Right lung (tissue), 5 donors: ENCODE measurements around the gene SPIRE1. TPM values are rescaled to one million over a fixed set of nuclear protein-coding genes. Genes with fewer than 3 reads are reported as not detected.
"Not testable (repeated sequence)": the region's sequence is repeated elsewhere in the genome, so short reads cannot be mapped to it uniquely, and the experiment has no call there.

Experiments used
- DNase-seq, 2 donors: peaks; one replicate each; pipeline ENCODE4 v3.0.0-alpha.2; 2013
- polyA plus RNA-seq, 5 donors: library from polyadenylated mRNA; unstranded; fragments of 120-200 nt; gene quantifications; one replicate each; pipeline versions ENCODE4 v1.2.1 to v1.2.3, GENCODE V29; 2013; ENCODE audit warnings: inconsistent platforms in 1 of 5, low replicate concordance in 1 of 5; ENCODE audit not compliant: insufficient read length in 5 of 5, insufficient read depth in 1 of 5

SPIRE1 gene
- polyA plus RNA-seq, 5 donors = 11.2 to 15.2 (median 14.3) TPM

DNA sequence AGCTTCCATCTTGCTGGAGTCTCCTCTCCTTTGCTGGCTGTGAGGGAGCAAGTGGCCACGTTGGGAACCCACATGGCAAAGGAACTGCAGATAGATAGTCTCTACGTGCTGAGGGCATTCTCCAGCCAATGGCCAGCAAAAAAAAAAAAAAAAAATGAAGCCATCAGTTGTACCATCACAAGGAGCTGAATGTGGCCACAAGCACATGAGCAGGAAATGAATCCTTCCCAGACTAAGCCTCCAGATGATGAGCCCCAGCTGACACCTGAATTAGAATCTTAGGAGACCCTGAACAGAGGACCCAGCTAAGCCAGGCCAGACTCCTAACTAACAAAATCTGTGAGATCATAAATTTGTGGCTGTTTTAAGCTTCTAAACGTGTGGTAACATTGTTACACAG lies 57.9 kb downstream of the SPIRE1 start:
- no peak for DNase-seq

DNA sequence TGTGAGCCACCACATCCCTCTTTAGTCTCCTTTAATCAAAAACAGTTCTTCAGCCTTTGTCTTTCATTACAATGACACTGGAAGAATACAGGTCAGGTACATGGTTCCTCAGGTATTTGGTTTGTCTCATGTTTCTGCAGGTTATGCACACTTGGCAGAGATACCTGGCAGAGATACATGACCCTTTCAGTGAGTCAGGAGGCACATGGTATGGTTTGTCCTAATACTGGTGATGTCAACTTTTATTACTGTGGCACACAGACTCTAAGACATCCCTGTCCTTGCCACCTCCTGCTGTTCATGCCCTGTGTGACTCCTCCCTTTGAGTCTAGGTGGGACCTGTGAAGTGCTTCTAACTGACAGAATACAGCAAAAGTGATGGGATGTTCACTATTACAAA lies 58.4 kb downstream of the SPIRE1 start:
- no peak for DNase-seq

DNA sequence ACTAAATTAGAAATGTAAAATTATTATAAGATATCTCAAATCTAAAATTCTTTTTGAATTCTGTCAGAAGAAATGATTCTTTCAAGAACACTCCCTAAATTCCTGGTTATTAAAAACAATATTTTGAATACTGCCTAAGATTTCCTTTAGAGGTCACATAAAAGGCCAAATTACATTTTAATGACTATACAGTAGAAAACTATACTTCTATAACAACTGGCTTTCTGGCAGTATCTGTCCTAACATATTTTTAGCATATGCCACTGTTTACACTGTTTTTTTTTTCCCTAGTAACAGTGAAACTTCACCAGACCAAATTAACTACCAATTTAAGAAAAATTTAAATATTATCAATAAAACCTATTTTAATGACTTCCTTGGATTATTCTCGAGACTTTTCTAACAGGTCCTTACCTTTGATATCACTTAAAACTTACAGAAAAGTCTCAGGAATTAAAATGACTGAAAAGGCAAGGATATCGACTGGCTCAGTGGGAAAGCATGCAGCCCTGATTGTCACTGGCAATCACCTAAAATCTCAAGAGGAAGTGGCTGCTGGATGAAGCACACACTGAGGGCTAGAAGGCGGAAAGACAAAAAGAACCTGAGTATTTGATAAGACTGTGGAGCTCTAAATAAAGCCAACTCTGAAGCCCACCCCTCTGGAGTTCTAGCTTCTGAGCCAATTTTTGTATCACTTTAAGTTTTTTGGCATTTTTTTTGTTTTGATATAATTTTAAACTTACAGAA lies 59.6 kb downstream of the SPIRE1 start:
- DNase-seq = peak; percentile 15 to 20

DNA sequence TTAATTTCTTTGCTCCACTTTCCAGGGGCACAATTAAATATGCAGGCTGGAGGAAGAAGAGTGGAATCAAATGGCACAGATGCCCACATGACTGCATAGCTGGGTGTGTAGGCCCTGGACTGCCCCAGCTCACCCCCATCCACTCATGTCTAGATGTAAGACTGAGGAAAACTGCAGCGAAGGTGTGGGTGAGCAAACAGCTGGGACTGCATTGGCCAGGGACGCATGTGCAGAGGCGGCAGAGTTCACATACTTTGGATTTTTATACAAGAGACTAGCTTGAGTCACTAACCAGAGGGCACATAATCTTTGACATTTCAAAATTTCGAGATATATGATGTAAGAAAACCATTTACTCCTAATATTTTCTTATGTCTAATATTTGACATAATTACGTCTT lies 60.1 kb downstream of the SPIRE1 start:
- peak; percentile 9 to 16 for DNase-seq

DNA sequence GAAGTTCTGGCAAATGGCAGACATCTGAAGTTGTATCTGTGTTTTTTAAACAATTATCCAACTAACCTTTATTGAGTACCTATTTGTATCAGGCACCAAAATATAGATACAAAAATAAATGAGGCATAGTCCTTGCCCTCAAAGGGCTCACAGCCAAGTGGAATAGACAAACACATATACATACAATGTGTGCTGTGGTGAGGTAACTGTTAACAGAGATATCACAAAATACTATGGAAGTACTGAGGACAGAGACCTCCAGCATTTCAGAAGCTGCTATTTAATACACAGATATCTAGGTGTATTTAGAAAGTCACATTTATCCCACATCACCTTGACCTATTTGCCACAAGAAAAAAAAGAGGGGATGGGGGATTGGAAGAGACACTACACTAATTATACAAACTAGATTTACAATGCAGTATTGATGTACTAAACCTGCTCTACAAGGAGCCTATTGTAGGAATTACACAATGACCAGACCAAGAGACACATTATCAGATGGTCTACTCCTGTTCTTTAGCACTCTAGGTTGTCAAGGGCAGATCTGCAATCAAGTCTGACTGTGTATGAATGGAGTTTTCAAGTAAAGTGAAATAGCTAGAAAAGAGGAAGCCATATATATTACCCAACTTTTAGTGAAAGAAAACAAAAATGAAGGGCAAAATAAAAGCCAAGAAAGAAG lies 62.2 kb downstream of the SPIRE1 start:
- no peak for DNase-seq

DNA sequence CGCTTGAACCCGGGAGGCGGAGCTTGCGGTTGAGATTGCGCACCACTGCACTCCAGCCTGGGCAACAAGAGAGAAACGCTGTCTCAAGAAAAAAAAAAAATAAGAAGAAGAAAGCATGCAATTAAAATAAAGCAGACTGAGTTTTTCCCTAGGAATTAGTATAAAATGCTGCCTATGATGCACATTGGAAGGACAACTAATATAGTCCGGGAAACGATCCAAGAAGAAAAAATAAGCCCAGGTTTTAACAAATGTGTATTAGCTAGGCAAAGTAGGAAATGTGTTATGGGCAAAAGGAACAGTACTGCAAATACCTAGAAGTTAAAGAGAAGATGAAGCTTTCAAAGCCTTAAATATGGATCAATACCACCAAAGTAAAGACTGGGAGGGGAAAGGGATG lies 64.0 kb downstream of the SPIRE1 start:
- no peak for DNase-seq

- no peak for DNase-seq
Measured at GRCh38 chr18:12592597-12593127, 65.2 kb downstream of the SPIRE1 start.

DNA sequence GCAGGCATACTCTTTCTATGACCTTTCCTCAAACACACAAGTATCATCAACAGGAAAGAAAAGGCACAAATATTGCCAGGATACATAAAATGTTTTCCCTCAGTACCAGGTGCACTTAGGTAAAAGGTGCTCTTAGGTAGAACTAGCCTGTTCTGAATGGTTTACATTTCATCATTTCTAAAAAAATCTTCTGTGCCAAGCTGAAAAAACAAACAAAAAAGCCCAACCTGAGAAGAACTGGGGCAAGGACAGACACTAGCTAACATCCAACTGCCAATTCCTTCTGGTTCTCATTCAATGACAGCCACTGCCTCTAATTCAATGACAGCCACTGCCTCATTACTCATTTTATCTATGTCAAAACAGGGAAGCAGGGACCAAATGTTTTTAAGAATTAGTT lies 68.5 kb downstream of the SPIRE1 start:
- no peak for DNase-seq

- DNase-seq = no peak
Measured at GRCh38 chr18:12586956-12587355, 71.0 kb downstream of the SPIRE1 start.

- no peak for DNase-seq
Measured at GRCh38 chr18:12585218-12585617, 72.7 kb downstream of the SPIRE1 start.

- DNase-seq = no peak
Measured at GRCh38 chr18:12580630-12581342, 77.1 kb downstream of the SPIRE1 start.

DNA sequence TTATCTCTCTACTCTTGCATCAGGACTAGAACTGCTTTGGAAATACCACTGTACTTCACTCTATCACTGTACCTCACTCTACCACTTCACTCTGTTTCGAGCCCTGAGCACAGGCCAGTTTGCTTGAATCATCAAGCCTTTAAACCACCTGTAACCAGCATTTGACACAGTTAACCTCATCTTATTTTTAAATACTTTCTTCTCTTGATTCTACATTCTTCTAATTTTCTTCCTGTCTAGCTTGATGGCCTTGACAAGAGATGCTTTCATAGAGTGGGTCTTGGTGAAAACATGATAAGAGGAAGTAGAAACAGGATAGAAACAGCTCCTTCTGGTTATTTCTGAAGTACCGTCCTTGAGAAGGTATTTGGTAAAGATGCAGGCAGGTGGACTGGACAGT lies 78.1 kb downstream of the SPIRE1 start:
- no peak for DNase-seq

DNA sequence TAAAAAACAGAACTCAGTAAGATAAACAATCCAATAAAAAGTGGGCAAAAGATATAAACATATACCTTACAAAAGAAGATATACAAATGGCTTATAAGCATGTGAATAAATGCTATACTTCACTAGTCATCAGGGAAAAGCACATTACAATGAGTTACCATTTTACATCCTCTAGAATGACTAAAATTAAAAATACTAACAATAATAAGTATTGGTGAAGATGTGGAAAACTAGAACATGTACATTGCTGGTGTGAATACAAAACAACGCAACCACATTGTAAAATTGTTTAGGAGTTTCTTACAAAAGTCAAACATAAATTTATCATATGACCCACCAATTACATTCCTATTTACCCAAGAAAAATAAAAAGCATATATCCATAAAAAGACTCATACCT lies 80.1 kb downstream of the SPIRE1 start:
- no peak for DNase-seq

- DNase-seq = no peak
Measured at GRCh38 chr18:12574494-12575185, 83.3 kb downstream of the SPIRE1 start.

DNA sequence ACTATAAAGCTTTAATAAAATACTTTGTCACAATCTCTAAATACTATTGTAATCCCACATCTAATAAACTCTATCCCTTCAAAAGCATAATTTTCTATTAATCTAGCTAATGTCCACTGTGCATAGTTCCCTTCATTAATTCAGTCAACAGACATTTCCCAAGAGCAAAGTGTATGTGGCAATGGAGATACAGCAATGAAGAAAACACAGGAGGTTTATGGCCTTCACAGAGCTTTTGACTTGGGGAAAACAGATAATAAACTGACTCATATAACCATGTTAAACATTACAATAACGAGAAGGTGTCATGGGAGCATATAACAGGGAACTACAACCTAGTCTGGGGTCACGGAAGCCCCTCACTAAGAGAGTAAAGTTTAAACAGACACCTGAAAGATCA lies 86.3 kb downstream of the SPIRE1 start:
- no peak for DNase-seq

GRCh38 chr18:12569791-12570190 lies 88.1 kb downstream of the SPIRE1 start:
- DNase-seq = no peak

DNA sequence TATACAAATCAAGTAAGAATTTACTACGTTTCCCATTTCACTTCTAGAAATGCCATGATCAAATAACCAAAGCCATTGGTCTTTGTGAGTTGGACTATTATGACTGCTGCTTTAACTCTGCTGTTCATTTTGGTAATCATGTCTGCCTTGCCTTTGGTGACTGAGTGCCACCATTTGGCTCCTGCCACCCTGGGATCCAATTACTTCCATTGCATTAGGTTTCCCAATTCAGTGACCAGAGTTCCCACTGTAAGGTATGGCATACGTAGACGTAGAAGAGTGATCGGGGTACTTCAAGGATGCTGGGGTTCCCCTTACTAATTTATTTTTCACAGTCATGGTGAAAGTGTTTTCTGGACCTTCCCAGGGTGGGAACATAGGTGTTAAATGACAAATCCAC lies 90.1 kb downstream of the SPIRE1 start:
- DNase-seq = no peak

DNA sequence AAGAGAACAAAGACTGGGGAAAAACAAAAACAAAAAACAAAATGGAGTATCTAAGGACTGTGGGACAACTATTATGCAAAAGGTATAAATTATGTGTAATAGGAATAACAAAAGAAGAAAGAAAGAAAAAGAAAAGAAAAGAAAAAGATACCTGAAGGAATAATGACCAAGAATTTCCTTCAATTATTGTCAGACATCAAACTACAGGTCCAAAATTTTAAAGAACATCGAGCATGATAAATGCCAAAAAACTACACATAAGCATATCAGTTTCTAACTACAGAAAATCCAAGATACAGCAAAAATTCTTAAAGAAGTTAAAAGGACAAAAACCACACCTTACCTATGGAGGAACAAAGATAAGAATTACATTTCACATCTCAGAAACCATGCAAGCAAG lies 93.0 kb downstream of the SPIRE1 start:
- no peak for DNase-seq

GRCh38 chr18:12564378-12564777 lies 93.5 kb downstream of the SPIRE1 start:
- no peak for DNase-seq

GRCh38 chr18:12560600-12560999 lies 97.3 kb downstream of the SPIRE1 start:
- not testable (repeated sequence) for DNase-seq

DNA sequence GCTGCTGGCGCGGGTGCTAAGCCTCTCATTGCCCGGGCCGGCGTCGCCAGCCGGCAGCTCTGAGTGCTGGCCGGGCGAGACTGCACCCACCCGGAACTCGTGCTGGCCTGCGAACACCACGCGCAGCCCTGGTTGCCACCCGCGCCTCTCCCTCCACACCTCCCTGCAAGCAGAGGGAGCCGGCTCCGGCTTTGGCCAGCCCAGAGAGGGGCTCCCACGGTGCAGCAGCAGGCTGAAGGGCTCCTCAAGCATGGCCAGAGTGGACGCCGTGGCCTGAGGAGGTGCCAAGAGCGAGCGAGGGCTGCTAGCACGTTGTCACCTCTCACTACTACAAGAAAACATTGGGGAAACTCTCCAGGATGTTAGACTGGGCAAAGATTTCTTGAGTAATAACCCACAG lies 98.6 kb downstream of the SPIRE1 start:
- DNase-seq = no peak
